Measurements from ENCODE around the gene CDKN2B-AS1.

DNA sequence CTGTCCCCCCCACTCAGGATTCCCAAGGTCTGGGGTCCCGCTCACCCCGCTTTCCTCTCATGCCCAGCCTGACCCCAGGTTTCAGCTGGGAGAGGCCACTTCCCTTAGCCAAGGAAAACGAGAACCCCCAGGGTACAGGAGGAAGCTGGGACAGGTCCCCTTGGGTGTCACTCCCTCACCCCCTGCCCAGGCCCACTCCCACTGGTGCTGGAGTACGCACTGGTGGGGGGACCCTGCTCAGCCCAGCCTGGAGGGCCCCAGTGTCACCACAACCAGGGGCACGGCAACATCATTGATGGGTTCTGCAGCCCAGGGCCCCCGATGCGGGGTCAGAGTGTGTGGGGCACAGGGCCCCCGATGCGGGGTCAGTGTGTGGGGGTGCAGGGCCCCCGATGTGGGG, 159.5 kb downstream of the CDKN2B-AS1 start:
- TF ChIP-seq POLR2A (IDR thresholded peaks at IDR 0.05) = no peak
- no peak for TF ChIP-seq POLR2AphosphoS5 (IDR thresholded peaks at IDR 0.05)
- TF ChIP-seq, protein P1, sequence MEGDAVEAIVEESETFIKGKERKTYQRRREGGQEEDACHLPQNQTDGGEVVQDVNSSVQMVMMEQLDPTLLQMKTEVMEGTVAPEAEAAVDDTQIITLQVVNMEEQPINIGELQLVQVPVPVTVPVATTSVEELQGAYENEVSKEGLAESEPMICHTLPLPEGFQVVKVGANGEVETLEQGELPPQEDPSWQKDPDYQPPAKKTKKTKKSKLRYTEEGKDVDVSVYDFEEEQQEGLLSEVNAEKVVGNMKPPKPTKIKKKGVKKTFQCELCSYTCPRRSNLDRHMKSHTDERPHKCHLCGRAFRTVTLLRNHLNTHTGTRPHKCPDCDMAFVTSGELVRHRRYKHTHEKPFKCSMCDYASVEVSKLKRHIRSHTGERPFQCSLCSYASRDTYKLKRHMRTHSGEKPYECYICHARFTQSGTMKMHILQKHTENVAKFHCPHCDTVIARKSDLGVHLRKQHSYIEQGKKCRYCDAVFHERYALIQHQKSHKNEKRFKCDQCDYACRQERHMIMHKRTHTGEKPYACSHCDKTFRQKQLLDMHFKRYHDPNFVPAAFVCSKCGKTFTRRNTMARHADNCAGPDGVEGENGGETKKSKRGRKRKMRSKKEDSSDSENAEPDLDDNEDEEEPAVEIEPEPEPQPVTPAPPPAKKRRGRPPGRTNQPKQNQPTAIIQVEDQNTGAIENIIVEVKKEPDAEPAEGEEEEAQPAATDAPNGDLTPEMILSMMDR (IDR thresholded peaks at IDR 0.05) = no peak
- TF ChIP-seq EP300 (IDR thresholded peaks at IDR 0.05) = no peak
